SK-N-MC (cell line): ENCODE measurements around the gene LGR5.

Source experiments
- FOXP2 ChIP-seq: optimal IDR thresholded peaks from 2 replicates; pipeline ENCODE3; 2011; ENCODE audit warnings: mild to moderate bottlenecking, moderate library complexity; ENCODE audit not compliant: insufficient read depth; ENCODE audit errors: extremely low read length, control extremely low read depth
- POLR2AphosphoS5 ChIP-seq: IDR thresholded peaks from 2 replicates; pipeline ENCODE4 v1.6.1; 2012; ENCODE audit warnings: mild to moderate bottlenecking, low read depth, low read length, borderline replicate concordance

DNA sequence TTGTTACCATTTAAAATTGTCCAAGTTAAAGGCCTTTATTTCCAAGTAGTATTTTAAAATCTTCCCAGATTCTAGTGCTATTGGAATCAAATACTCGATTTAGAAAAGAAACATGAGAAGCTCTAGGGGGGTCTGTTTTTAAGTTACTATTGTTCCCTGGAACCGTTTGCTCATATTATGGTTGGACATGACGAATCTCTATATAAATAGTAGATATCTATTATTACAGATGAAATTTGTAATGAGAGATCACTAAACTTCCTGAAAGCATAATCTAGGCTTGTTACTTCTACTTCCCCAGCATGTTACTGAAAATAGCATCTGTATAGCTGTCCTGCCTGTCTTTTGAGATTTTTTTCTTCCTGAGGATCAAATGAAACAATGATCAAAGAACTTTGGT, 70.1 kb downstream of the LGR5 start:
- TF ChIP-seq POLR2AphosphoS5 (no peak), FOXP2 (no peak)
